ENCODE measurements around the gene GOLGA6L10. TPM values are rescaled to one million over a fixed set of nuclear protein-coding genes. Genes with fewer than 3 reads are reported as not detected.
A peak's percentile ranks its signal among the peaks of the same experiment; 100 is the strongest.
"Not testable (repeated sequence)": the region's sequence is repeated elsewhere in the genome, so short reads cannot be mapped to it uniquely, and the experiment has no call there.

The GOLGA6L10 gene
- total RNA-seq, 1 donor from 2014 or later, result 0.23 TPM

- TF ChIP-seq CTCF (IDR thresholded peaks at IDR 0.05), result peak; percentile 17
These were observed 30.3 kb upstream of the GOLGA6L10 start for GRCh38 chr15:82379552-82379951.

GRCh38 chr15:82373661-82374060 lies 24.4 kb upstream of the GOLGA6L10 start:
- H3K27me3 ChIP-seq; H3K9me3 ChIP-seq; ATAC-seq; intact Hi-C loops (cut with DNase I); H3K4me3 ChIP-seq; DNase-seq; H3K4me1 ChIP-seq; H3K36me3 ChIP-seq: not testable (repeated sequence)
- H3K27ac ChIP-seq, result peak overlapping the region; percentile 17

More at GRCh38 chr15:82379552-82379951, 30.3 kb upstream of the GOLGA6L10 start:
- H3K27ac ChIP-seq; H3K36me3 ChIP-seq; DNase-seq; H3K9me3 ChIP-seq; H3K27me3 ChIP-seq; ATAC-seq; intact Hi-C loops (cut with DNase I); H3K4me1 ChIP-seq; H3K4me3 ChIP-seq: not testable (repeated sequence)

GRCh38 chr15:82371656-82372055 lies 22.4 kb upstream of the GOLGA6L10 start:
- Histone ChIP-seq H3K27ac (no peak overlapping the region), H3K27me3 (no peaks in the 10 kb centered on the region), H3K4me3 (no peak overlapping the region), H3K9me3 (no peaks in the 10 kb centered on the region), H3K36me3 (no peaks in the 10 kb centered on the region), H3K4me1 (no peaks in the 10 kb centered on the region)
- no peak for TF ChIP-seq CTCF (IDR thresholded peaks at IDR 0.05)
- intact Hi-C loops (cut with DNase I), result no loop called here
- DNase-seq, result no peak
- ATAC-seq, result no peak

- intact Hi-C loops (cut with DNase I); ATAC-seq; H3K36me3 ChIP-seq; H3K9me3 ChIP-seq; H3K27ac ChIP-seq; H3K4me1 ChIP-seq; H3K4me3 ChIP-seq; DNase-seq; H3K27me3 ChIP-seq: not testable (repeated sequence)
These were observed 18.5 kb upstream of the GOLGA6L10 start for GRCh38 chr15:82367790-82368189.

- DNase-seq; H3K4me1 ChIP-seq; H3K27me3 ChIP-seq; intact Hi-C loops (cut with DNase I); H3K4me3 ChIP-seq; H3K9me3 ChIP-seq; H3K27ac ChIP-seq; H3K36me3 ChIP-seq: not testable (repeated sequence)
- peak; percentile 40 for TF ChIP-seq CTCF (IDR thresholded peaks at IDR 0.05)
- ATAC-seq, result peak; percentile 96
These were observed 16.5 kb upstream of the GOLGA6L10 start for GRCh38 chr15:82365692-82366323.

GRCh38 chr15:82364548-82364947 lies 15.3 kb upstream of the GOLGA6L10 start:
- intact Hi-C loops (cut with DNase I); H3K4me3 ChIP-seq; H3K4me1 ChIP-seq; DNase-seq; H3K36me3 ChIP-seq; H3K27ac ChIP-seq; H3K9me3 ChIP-seq; H3K27me3 ChIP-seq: not testable (repeated sequence)
- ATAC-seq, result peak; percentile 50

GRCh38 chr15:82362790-82363189 lies 13.5 kb upstream of the GOLGA6L10 start:
- DNase-seq; H3K36me3 ChIP-seq; H3K27ac ChIP-seq; H3K4me3 ChIP-seq; intact Hi-C loops (cut with DNase I); H3K27me3 ChIP-seq; H3K4me1 ChIP-seq; H3K9me3 ChIP-seq: not testable (repeated sequence)
- peak; percentile 57 for ATAC-seq

- H3K27me3 ChIP-seq; DNase-seq; H3K36me3 ChIP-seq; intact Hi-C loops (cut with DNase I); H3K4me1 ChIP-seq; H3K4me3 ChIP-seq; ATAC-seq; H3K9me3 ChIP-seq; H3K27ac ChIP-seq: not testable (repeated sequence)
These were observed 11.3 kb upstream of the GOLGA6L10 start for GRCh38 chr15:82360618-82361017.

- ATAC-seq; H3K9me3 ChIP-seq; H3K36me3 ChIP-seq; intact Hi-C loops (cut with DNase I); H3K4me1 ChIP-seq; DNase-seq; H3K27ac ChIP-seq; H3K27me3 ChIP-seq: not testable (repeated sequence)
- peak overlapping the region; percentile 23 for H3K4me3 ChIP-seq
These were observed 5.8 kb upstream of the GOLGA6L10 start for GRCh38 chr15:82355055-82355454.

- H3K9me3 ChIP-seq; H3K27me3 ChIP-seq; H3K4me1 ChIP-seq; H3K27ac ChIP-seq; H3K36me3 ChIP-seq; DNase-seq; intact Hi-C loops (cut with DNase I); ATAC-seq: not testable (repeated sequence)
- peak overlapping the region; percentile 40 for H3K4me3 ChIP-seq
These were observed 5.3 kb upstream of the GOLGA6L10 start for GRCh38 chr15:82354546-82354945.

GRCh38 chr15:82347645-82348044 lies 1.6 kb downstream of the GOLGA6L10 start:
- DNase-seq, ATAC-seq: not testable (repeated sequence)

GRCh38 chr15:82345176-82345575 lies 4.1 kb downstream of the GOLGA6L10 start:
- H3K27ac ChIP-seq; H3K4me1 ChIP-seq; H3K36me3 ChIP-seq; H3K9me3 ChIP-seq; DNase-seq; ATAC-seq; H3K27me3 ChIP-seq; intact Hi-C loops (cut with DNase I); H3K4me3 ChIP-seq: not testable (repeated sequence)

More at GRCh38 chr15:82347645-82348044, 1.6 kb downstream of the GOLGA6L10 start:
- H3K4me3 ChIP-seq; H3K4me1 ChIP-seq; intact Hi-C loops (cut with DNase I); H3K36me3 ChIP-seq; H3K27ac ChIP-seq; H3K27me3 ChIP-seq; H3K9me3 ChIP-seq: not testable (repeated sequence)

Data from upper lobe of right lung (tissue), 1 donor.